HG03060 (cell line): ENCODE results near the gene DOCK8.

Experiments
- ATAC-seq: cut with Tn5 transposase; IDR thresholded peaks from one replicate; pipeline ENCODE4 v1.9.1; 2021; ENCODE audit warnings: low read depth, moderate number of reproducible peaks; ENCODE audit not compliant: unreplicated experiment

DOCK8 gene

GRCh38 chr9:486156-486555 is 271.5 kb downstream of the DOCK8 start:
- no peak for ATAC-seq

GRCh38 chr9:487429-487828 is 272.8 kb downstream of the DOCK8 start:
- no peak for ATAC-seq

- ATAC-seq = no peak
These were observed 273.8 kb downstream of the DOCK8 start for GRCh38 chr9:488448-488847.

- ATAC-seq = no peak
These were observed 274.8 kb downstream of the DOCK8 start for GRCh38 chr9:489198-490197.

GRCh38 chr9:494764-495163 is 280.1 kb downstream of the DOCK8 start:
- ATAC-seq = no peak

- no peak for ATAC-seq
These were observed 281.1 kb downstream of the DOCK8 start for GRCh38 chr9:495739-496138.

GRCh38 chr9:503326-503725 is 288.7 kb downstream of the DOCK8 start:
- ATAC-seq = no peak

GRCh38 chr9:503881-504852 is 289.5 kb downstream of the DOCK8 start, which contains the start of gene KANK1:
KANK1 (plus strand) TSS chr9:504695.
- ATAC-seq = peak; percentile 42

- peak; percentile 7 for ATAC-seq
These were observed 290.5 kb downstream of the DOCK8 start for GRCh38 chr9:504921-505740.

- ATAC-seq = no peak
These were observed 291.0 kb downstream of the DOCK8 start for GRCh38 chr9:505741-506059.

GRCh38 chr9:506281-506680 is 291.6 kb downstream of the DOCK8 start:
- no peak for ATAC-seq

GRCh38 chr9:511861-512260 is 297.2 kb downstream of the DOCK8 start:
- no peak for ATAC-seq

- no peak for ATAC-seq
These were observed 298.0 kb downstream of the DOCK8 start for GRCh38 chr9:512555-513272.
